GM12878 (cell line): ENCODE results near the gene ERCC4. TPM values are rescaled to one million over a fixed set of nuclear protein-coding genes. Genes with fewer than 3 reads are reported as not detected.

Source experiments
- ATAC-seq: fragments of 200-7000 bp; cut with Tn5 transposase; 3 replicates; pipeline ENCODE4 v1.9.1; 2020; ENCODE audit warnings: mild to moderate bottlenecking, moderate library complexity
- BruUV-seq: library from RNA; stranded (reverse); fragments of 400-500 nt; replicated peaks from 2 replicates; lab custom pipeline; 2021; lab: Mats Ljungman, UMichigan
- CTCF ChIA-PET: fragments of 300-600 bp; sonication (Branson Sonifier 250); formaldehyde crosslinking; extraction: SDS; loops from one replicate; lab custom pipeline; 2021; ENCODE audit warnings: inconsistent platforms; lab: Yijun Ruan, JAX
- POLR2A ChIA-PET: fragments of 350-600 bp; formaldehyde crosslinking; extraction: SDS; loops from one replicate; lab custom pipeline; 2021; ENCODE audit warnings: inconsistent platforms; lab: Charles Lee
- RAD21 ChIA-PET: fragments of 300-600 bp; sonication (Branson Sonifier 250); formaldehyde crosslinking; loops from one replicate; lab custom pipeline; 2023; ENCODE audit warnings: antibody characterized with exemption; ENCODE audit not compliant: unreplicated experiment; lab: Charles Lee
- SMC1A ChIA-PET: fragments of 300-600 bp; sonication (Branson Sonifier 250); formaldehyde crosslinking; loops from one replicate; lab custom pipeline; 2023; ENCODE audit not compliant: unreplicated experiment, uncharacterized antibody; lab: Charles Lee
- DNase-seq: peaks from one replicate; pipeline ENCODE4 v3.0.0-alpha.2; 2011; ENCODE audit warnings: low read depth, low spot score
- FAIRE-seq: peaks from 3 replicates; lab custom pipeline; 2011; peaks lifted over from hg19 to GRCh38; lab: Jason Lieb, UNC
- H2AFZ ChIP-seq: 2 replicates; pipeline ENCODE4 v1.6.0; 2011; ENCODE audit warnings: low read depth, low read length, control low read depth; ENCODE audit not compliant: control insufficient read depth
- H3K27ac ChIP-seq: 2 replicates; pipeline ENCODE4 v1.5.1; 2011; ENCODE audit warnings: control low read depth; ENCODE audit not compliant: control insufficient read depth, insufficient read depth
- H3K27me3 ChIP-seq, 2 experiments: replicated peaks in 1 of 2; 2 replicates each; pipeline versions ENCODE4 v1.6.0 to v1.6.1; 2011; ENCODE audit warnings: low read length in 1 of 2; ENCODE audit not compliant: control insufficient read depth in 2 of 2, insufficient read depth in 2 of 2
- H3K36me3 ChIP-seq, 2 experiments: 2 replicates each; pipeline ENCODE4 v1.5.1; 2011; ENCODE audit warnings: low read length in 1 of 2; ENCODE audit not compliant: control insufficient read depth in 2 of 2, insufficient read depth in 2 of 2
- H3K4me1 ChIP-seq: 2 replicates; pipeline ENCODE4 v1.6.1; 2011; ENCODE audit warnings: mild to moderate bottlenecking, low read length, moderate library complexity, mixed read lengths; ENCODE audit not compliant: control insufficient read depth, insufficient read depth
- H3K4me2 ChIP-seq: 2 replicates; pipeline ENCODE4 v1.6.0; 2011; ENCODE audit warnings: control low read depth; ENCODE audit not compliant: control insufficient read depth, insufficient read depth
- H3K4me3 ChIP-seq: fragments of 200-600 bp; sonication (generic); 2 replicates; pipeline ENCODE4 v1.5.1; 2016
- H3K79me2 ChIP-seq: 2 replicates; pipeline ENCODE4 v1.6.0; 2011; ENCODE audit warnings: low read length; ENCODE audit not compliant: control insufficient read depth, insufficient read depth
- H3K9ac ChIP-seq: 2 replicates; pipeline ENCODE4 v1.8.0; 2011; ENCODE audit warnings: low read length, control low read depth, mixed read lengths; ENCODE audit not compliant: control insufficient read depth, insufficient read depth
- H3K9me3 ChIP-seq: replicated peaks from 3 replicates; pipeline ENCODE4 v1.5.1; 2011; ENCODE audit warnings: mild to moderate bottlenecking, low read length; ENCODE audit not compliant: control insufficient read depth, insufficient read depth
- H4K20me1 ChIP-seq: 2 replicates; pipeline ENCODE4 v1.6.0; 2011; ENCODE audit not compliant: control insufficient read depth, insufficient read depth
- ATF7 ChIP-seq: fragments of 450-650 bp; IDR thresholded peaks from 2 replicates; pipeline ENCODE4 v1.6.1; 2016; ENCODE audit warnings: low read depth, mild to moderate bottlenecking
- FOXK2 ChIP-seq: fragments of 450-650 bp; IDR thresholded peaks from 2 replicates; pipeline ENCODE4 v1.6.1; 2017; ENCODE audit warnings: mild to moderate bottlenecking, moderate library complexity
- HCFC1 ChIP-seq: fragments of 150-350 bp; IDR thresholded peaks from 2 replicates; pipeline ENCODE4 v1.6.1; 2014; ENCODE audit warnings: low read length
- HDGF ChIP-seq: fragments of 450-650 bp; IDR thresholded peaks from 2 replicates; pipeline ENCODE4 v1.6.1; 2016; ENCODE audit warnings: antibody characterized with exemption
- MTA3 ChIP-seq: IDR thresholded peaks from 2 replicates; pipeline ENCODE4 v1.6.1; 2012; ENCODE audit warnings: low read length, inconsistent platforms, borderline replicate concordance
- MYC ChIP-seq: IDR thresholded peaks from 2 replicates; pipeline ENCODE4 v1.6.1; 2011; ENCODE audit warnings: mild to moderate bottlenecking, low read length, moderate library complexity, inconsistent platforms; ENCODE audit not compliant: insufficient read depth, insufficient replicate concordance, insufficient read length, severe bottlenecking
- NBN ChIP-seq: fragments of 450-650 bp; IDR thresholded peaks from 2 replicates; pipeline ENCODE4 v1.6.1; 2016
- NR2C1 ChIP-seq: fragments of 450-650 bp; IDR thresholded peaks from 2 replicates; pipeline ENCODE4 v1.6.1; 2017; ENCODE audit warnings: antibody characterized with exemption, mild to moderate bottlenecking, moderate library complexity
- PAX5 ChIP-seq: IDR thresholded peaks from 2 replicates; pipeline ENCODE4 v1.6.1; 2011; ENCODE audit warnings: low read depth, low read length, borderline replicate concordance
- POLR2AphosphoS5 ChIP-seq: IDR thresholded peaks from 2 replicates; pipeline ENCODE4 v1.6.1; 2011; ENCODE audit warnings: mild to moderate bottlenecking, low read length, inconsistent platforms
- RELA ChIP-seq: fragments of 450-650 bp; IDR thresholded peaks from 2 replicates; pipeline ENCODE4 v1.8.0; 2014; ENCODE audit warnings: borderline replicate concordance; ENCODE audit not compliant: partially characterized antibody
- SMAD1 ChIP-seq: fragments of 450-650 bp; IDR thresholded peaks from 2 replicates; pipeline ENCODE4 v1.6.1; 2018; ENCODE audit warnings: mild to moderate bottlenecking, low read depth; ENCODE audit not compliant: partially characterized antibody
- STAT3 ChIP-seq: IDR thresholded peaks from 2 replicates; pipeline ENCODE4 v1.6.1; 2011; ENCODE audit warnings: low read depth, low read length, improper control_type of control experiment
- SUZ12 ChIP-seq: fragments of 200-600 bp; sonication (generic); IDR thresholded peaks from one replicate; pipeline ENCODE4 v1.6.1; 2018; ENCODE audit warnings: antibody characterized with exemption, mild to moderate bottlenecking; ENCODE audit not compliant: unreplicated experiment
- TARDBP ChIP-seq: IDR thresholded peaks from 2 replicates; pipeline ENCODE4 v1.6.1; 2016; ENCODE audit warnings: borderline replicate concordance
- ZNF622 ChIP-seq: fragments of 450-650 bp; IDR thresholded peaks from 2 replicates; pipeline ENCODE4 v1.6.1; 2017; ENCODE audit warnings: mild to moderate bottlenecking, inconsistent platforms
- WGBS: methylation state at CpG from one replicate; pipeline ENCODE4 v1.1.6; 2016; ENCODE audit warnings: low lambda C conversion rate; ENCODE audit not compliant: insufficient replicate concordance, insufficient coverage; ENCODE audit errors: missing lambda C conversion rate; 5-methylcytosine and 5-hydroxymethylcytosine counted together
- in situ Hi-C: fragments of 300-500 bp; cut with MboI; formaldehyde crosslinking; loops from 9 replicates; pipeline ENCODE4 v1.14.3; 2018; ENCODE audit warnings: mixed read lengths
- intact Hi-C: fragments of 100-400 bp; cut with micrococcal nuclease; formaldehyde crosslinking; loops from one replicate; pipeline ENCODE4 v1.14.2; 2022; ENCODE audit not compliant: unreplicated experiment
- polyA plus RNA-seq, 11 experiments: library from polyadenylated mRNA; depleted of rRNA in 4 of 11; unstranded in 6 of 11; stranded (reverse) in 5 of 11; fragments of >200 nt; fragmentation: Nextera tagmentation in 4 of 11; fragmentation: Illumina TruSeq in 1 of 11; extraction: Ambion mirVana in 4 of 11; extraction: Trizol in 1 of 11; gene quantifications; 1 replicate in 1 of 11; 2 replicates in 10 of 11; pipeline versions ENCODE4 v1.2.1 to v1.2.3, GENCODE V29; 2011 to 2016; ENCODE audit warnings: inconsistent platforms in 2 of 11, missing spikeins in 2 of 11, low read depth in 1 of 11
- total RNA-seq, 4 experiments: library from RNA; depleted of rRNA in 3 of 4; stranded (reverse); fragments of >200 nt in 3 of 4; fragmentation: Illumina TruSeq in 1 of 4; extraction: Trizol in 1 of 4; gene quantifications; 2 replicates each; pipeline versions ENCODE4 v1.2.1 to v1.2.3, GENCODE V29; 2013 to 2021
- TF ChIP-seq, protein P1 (sequence below): fragments of 450-650 bp; IDR thresholded peaks from 2 replicates; pipeline ENCODE4 v1.6.1; 2017; ENCODE audit warnings: antibody characterized with exemption, mild to moderate bottlenecking, moderate library complexity

ERCC4 gene
- total and polyA plus RNA-seq, 10 of the 15 experiments (the other 5 are each of a cell fraction or from before 2014, with no cell fraction given), result 4.7 to 24.6 (median 8.9) TPM

DNA sequence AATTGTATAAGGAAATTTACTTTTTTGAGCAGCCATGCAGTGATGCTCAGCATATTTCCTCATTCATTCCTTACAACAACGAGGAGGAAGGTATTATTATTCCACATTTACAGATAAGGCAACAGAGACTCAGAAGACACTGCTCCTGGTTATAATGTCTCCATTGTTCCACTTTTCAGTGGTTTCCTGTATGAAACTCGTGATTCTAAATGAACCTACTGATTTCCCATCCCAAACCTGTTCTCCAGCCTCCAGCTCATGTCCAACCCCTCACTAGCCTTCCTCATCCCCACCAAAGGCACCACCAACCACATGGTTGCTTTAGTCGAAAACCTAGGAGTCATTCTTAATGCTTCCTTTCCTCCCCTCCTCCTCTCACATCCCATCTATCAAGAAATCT is 12.5 kb upstream of the ERCC4 start:
- no peaks in the 10 kb centered on the region; a peak in 1 of 4 replicates for H3K27me3 ChIP-seq
- ChIA-PET SMC1A (interaction anchor here (1.0 to 1.4 kb wide), 3 partner anchors 8 to 1009 kb away, joined by 3 to 6 read pairs (median 3); partner anchors contain the start of gene ERCC4), POLR2A (no interaction called here), RAD21 (no interaction called here), CTCF (interaction anchor here (3.9 kb wide), 1 partner anchor 11 kb away, joined by 26 read pairs; the partner anchor contains the start of gene ERCC4)
- H3K79me2 ChIP-seq, result no peaks in the 10 kb centered on the region
- H3K9me3 ChIP-seq, result peaks cover 2% of the 10 kb centered on the region; the same call in 2 of the 3 replicates
- peaks cover 3% of the 10 kb centered on the region; the same call in 1 of the 2 replicates for H3K4me1 ChIP-seq
- no peak for FAIRE-seq
- in situ Hi-C loops (no loop called here), intact Hi-C loops (no loop called here)
- no peak overlapping the region for H2AFZ ChIP-seq
- H3K4me3 ChIP-seq, result no peak overlapping the region
- no peaks in the 10 kb centered on the region for H3K36me3 ChIP-seq
- 12% methylated on average over 3 of the region's 3 CpGs for WGBS
- BruUV-seq, result no TSS peak
- H3K27ac ChIP-seq, result no peak overlapping the region
- no peaks in the 10 kb centered on the region for H4K20me1 ChIP-seq
- no peak overlapping the region for H3K4me2 ChIP-seq
- H3K9ac ChIP-seq, result no peak overlapping the region
- DNase-seq, result no peak
- TF ChIP-seq TARDBP (no peak), STAT3 (no peak), POLR2AphosphoS5 (no peak), NBN (no peak), FOXK2 (no peak), SUZ12 (no peak), HDGF (no peak), ZNF622 (no peak), NR2C1 (no peak)
- no peak for ATAC-seq

DNA sequence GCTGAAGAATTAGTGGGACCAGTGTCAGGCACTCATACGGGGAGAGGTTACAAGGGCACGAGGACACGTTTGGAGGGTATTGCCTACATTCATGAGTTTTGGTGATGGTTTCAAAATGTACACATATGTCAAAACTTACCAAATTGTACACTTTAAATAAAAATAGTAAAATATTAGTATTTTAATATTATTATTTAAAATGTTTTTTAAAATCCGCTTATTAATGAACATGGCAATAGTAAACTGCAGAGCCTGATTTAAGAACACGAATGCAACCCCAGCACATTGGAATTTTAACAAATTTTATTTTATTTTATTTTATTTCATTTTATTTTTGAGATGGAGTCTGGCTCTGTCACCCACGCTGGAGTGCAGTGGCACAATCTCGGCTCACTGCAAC is 10.9 kb upstream of the ERCC4 start:
- in situ Hi-C loops, result no loop called here
- SMC1A ChIA-PET, result no interaction called here

More for the DNA sequence above, 10.9 kb upstream of the ERCC4 start:
- Histone ChIP-seq H3K9me3 (peaks cover 2% of the 10 kb centered on the region; the same call in 2 of the 3 replicates), H4K20me1 (no peaks in the 10 kb centered on the region), H3K4me3 (no peak overlapping the region), H3K36me3 (no peaks in the 10 kb centered on the region), H2AFZ (no peak overlapping the region), H3K4me1 (peaks cover 3% of the 10 kb centered on the region; the same call in 1 of the 2 replicates), H3K9ac (no peak overlapping the region), H3K4me2 (no peak overlapping the region), H3K79me2 (no peaks in the 10 kb centered on the region), H3K27ac (no peak overlapping the region), H3K27me3 (no peaks in the 10 kb centered on the region; a peak in 1 of 4 replicates)
- ChIA-PET POLR2A (interaction anchor here (0.5 kb wide), 1 partner anchor 9 kb away, joined by 7 read pairs; no protein-coding TSS in a partner anchor), CTCF (no interaction called here), RAD21 (no interaction called here)
- BruUV-seq, result no TSS peak
- TF ChIP-seq MTA3, result no peak
- TF ChIP-seq SMAD1, result no peak
- TF ChIP-seq PAX5, result no peak
- TF ChIP-seq ATF7, result no peak
- TF ChIP-seq RELA, result no peak
- TF ChIP-seq, protein P1, sequence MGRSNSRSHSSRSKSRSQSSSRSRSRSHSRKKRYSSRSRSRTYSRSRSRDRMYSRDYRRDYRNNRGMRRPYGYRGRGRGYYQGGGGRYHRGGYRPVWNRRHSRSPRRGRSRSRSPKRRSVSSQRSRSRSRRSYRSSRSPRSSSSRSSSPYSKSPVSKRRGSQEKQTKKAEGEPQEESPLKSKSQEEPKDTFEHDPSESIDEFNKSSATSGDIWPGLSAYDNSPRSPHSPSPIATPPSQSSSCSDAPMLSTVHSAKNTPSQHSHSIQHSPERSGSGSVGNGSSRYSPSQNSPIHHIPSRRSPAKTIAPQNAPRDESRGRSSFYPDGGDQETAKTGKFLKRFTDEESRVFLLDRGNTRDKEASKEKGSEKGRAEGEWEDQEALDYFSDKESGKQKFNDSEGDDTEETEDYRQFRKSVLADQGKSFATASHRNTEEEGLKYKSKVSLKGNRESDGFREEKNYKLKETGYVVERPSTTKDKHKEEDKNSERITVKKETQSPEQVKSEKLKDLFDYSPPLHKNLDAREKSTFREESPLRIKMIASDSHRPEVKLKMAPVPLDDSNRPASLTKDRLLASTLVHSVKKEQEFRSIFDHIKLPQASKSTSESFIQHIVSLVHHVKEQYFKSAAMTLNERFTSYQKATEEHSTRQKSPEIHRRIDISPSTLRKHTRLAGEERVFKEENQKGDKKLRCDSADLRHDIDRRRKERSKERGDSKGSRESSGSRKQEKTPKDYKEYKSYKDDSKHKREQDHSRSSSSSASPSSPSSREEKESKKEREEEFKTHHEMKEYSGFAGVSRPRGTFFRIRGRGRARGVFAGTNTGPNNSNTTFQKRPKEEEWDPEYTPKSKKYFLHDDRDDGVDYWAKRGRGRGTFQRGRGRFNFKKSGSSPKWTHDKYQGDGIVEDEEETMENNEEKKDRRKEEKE, result no peak
- no peak for TF ChIP-seq HCFC1
- TF ChIP-seq HDGF, result no peak
- no peak for TF ChIP-seq MYC
- DNase-seq, result no peak
- no peak for FAIRE-seq
- intact Hi-C loops, result no loop called here
- no peak for ATAC-seq
- 55% methylated on average over 7 of the region's 7 CpGs for WGBS
